ENCODE measurements around the gene NCOA5. TPM values are rescaled to one million over a fixed set of nuclear protein-coding genes. Genes with fewer than 3 reads are reported as not detected.
A peak's percentile ranks its signal among the peaks of the same experiment; 100 is the strongest.

NCOA5 gene
- total RNA-seq, 1 donor from 2014 or later: 19.4 TPM

DNA sequence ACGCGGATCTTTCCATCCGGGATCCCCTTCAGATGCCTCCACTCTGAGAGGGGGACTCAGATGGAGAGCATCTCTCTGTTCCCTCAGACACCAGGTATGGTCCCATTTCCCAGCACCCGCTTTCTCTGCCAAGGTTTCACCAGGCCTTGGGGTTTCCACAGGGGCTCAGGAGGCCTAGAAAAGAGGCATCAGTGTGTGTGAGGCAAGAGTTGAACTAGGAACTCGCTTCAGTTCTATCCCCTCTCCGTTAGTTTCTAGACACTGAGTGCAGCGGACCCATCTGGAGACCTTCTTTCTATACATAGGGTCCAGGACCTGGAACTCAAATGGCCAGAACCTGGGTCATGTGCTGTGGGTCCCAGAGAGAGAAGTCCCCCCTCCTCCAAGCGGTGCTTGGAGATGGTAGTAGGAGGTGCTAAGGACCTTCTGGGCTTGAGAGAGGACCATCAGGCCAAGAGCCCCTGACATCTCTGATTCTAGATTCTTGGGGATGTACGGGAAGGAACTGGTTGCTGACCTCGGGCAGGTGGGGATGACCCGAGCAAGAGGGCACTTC lies 58.7 kb downstream of the NCOA5 start:
- intact Hi-C loops (cut with DNase I): no loop called here
- DNase-seq (ENCODE audit: missing footprints) (no peak), ATAC-seq (no peak)

DNA sequence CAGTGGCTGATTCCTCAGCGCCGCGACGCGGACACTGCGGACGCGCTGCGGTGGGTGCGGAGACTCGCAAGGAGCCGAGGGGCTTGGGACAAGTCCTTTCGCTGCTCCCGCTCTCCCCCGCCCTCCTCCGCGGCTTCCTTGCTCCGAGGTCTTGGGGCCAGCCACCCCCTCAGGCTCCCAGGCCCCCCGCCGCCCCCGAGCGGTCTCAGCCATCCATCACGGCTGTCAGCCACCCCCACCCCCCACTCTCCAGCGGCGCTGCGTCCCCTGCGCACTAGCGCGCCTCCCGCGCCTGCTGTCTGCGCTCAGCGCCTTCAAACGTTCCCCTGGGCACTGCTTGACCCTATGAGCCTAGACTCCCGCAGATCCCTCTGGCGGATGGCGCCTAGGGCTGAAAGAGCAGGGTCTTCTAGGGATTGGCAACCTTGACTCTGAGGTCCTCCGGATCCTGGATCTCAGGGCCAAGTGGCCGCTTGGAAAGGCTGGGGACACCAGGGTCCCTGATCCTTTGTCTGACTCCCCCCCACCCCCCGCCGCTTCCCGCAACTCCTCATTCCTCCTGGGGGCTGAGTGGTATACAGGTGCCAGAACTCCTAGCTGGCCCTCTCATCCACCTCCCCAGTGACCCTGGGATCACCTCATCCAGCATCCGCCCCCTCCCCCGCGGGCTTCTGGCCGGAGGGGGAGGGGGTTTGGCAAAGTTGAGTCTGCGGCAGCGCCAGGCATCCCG lies 59.3 kb downstream of the NCOA5 start:
- intact Hi-C loops (cut with DNase I): no loop called here
- ATAC-seq (no peak), DNase-seq (ENCODE audit: missing footprints) (no peak)

DNA sequence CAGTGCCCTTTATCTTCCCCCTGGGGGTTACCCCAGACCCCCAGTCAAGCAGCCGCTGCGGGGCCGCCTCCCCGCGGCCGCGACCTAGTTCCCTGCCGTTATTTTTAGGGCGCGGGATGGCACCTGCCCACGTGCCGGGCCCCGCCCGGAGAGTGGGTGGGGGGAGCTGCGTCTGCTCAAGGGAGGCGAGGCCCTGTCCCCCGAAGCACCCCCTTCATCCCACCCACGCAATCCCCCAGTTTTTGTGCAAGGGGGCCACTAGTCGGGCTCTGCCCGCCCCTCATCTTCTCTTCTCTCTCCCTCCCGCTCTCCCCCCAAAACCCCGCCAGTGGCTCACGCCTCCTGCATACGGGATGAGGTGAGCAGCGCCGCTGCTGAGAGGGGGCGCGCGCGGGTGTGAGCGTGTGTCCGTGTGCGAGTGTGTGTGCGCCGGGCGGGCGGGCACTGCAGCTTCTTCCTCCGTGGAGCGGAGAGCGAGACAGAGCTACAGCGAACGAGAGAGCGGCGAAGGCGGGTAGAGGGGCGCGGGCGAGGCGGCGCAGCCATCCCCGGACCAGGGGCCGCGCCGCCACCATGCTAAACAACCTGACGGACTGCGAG lies 60.9 kb downstream of the NCOA5 start, which contains the start of gene SLC12A5:
Gene SLC12A5 (plus strand): TSS at position 444 of the 600 bp plus-strand sequence. CDS start 130 bp downstream, at position 574.
- intact Hi-C loops (cut with DNase I): loop anchor here (5.0 kb wide), 1 partner anchor 58 kb away; the partner anchor contains the start of gene NCOA5
- ATAC-seq (no peak), DNase-seq (ENCODE audit: missing footprints) (no peak)

DNA sequence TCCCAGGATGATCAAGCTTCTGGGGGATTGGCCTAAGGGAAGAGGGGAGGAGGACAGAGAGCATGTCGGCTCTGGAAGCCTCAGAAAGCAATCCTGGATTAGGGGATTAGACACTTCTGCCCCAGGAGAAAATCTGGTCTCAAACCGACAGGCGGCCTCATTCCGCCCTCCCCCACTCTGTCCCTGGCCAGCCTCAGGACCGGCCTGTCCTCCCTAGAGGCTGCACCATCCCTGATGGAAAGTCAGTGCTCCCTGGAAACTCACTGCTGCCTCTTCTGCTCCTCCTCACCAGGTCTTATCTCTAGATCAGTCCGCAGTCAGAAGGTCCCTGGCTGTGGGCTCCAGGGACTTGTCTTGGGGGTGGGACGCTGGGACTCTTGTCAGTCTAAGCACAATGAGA lies 61.7 kb downstream of the NCOA5 start:
- ATAC-seq: no peak
- intact Hi-C loops (cut with DNase I): loop anchor here (5.0 kb wide), 1 partner anchor 59 kb away; the partner anchor contains the start of gene NCOA5
- DNase-seq (ENCODE audit: missing footprints): no peak

DNA sequence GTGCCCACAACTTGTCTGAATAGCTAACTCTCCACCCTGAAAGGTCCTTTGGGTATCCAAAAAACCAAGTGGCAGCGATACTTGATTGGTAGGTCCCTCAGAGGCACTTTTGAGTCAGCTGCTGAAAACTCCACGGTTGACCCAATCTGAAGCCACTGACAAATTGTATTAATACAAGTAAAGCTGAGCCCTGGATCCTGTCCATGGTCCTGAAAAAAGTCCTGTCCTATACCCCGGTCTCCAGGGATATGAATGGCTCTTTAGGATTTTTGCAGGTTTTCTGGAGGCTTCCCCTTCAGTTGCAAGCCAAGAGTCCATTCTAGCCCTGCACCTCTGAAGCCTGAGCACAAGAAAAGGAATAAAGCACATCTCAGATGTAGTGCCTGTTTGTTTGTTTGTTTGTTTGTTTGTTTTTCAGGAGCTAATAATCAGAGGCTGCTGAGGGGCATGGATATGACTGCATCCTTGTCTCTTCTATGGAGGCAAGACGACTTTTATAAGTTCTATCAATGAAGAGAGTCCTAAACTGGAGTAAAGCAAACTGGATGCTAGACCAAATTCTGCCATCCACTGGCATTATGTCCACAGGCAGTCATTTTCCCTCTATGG lies 62.4 kb downstream of the NCOA5 start:
- ATAC-seq (no peak), DNase-seq (ENCODE audit: missing footprints) (no peak)
- intact Hi-C loops (cut with DNase I): loop anchor here (5.0 kb wide), 1 partner anchor 60 kb away; the partner anchor contains the start of gene NCOA5

DNA sequence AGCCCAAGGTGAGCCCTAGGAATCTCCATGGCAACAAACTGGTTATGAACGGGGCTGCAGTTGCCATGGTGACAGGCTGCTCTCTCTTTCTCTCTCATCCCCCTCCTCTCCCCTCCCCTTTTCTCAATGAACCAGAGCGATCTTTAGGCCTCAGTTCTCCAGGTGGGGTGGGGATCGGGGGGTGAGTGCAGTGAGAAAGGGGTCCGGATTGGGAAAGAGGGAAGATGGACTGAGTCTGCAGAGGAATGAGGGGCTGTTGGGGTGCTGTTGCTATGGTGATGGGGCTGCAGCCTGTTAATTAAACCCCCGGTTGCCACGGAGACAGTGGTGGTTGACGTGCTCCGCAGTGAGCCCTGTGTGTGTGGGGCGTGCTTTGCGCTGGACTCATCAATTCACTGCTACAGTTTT lies 64.4 kb downstream of the NCOA5 start:
- DNase-seq (ENCODE audit: missing footprints) (no peak), ATAC-seq (no peak)
- intact Hi-C loops (cut with DNase I): loop anchor here (5.0 kb wide), 1 partner anchor 62 kb away; the partner anchor contains the start of gene NCOA5

DNA sequence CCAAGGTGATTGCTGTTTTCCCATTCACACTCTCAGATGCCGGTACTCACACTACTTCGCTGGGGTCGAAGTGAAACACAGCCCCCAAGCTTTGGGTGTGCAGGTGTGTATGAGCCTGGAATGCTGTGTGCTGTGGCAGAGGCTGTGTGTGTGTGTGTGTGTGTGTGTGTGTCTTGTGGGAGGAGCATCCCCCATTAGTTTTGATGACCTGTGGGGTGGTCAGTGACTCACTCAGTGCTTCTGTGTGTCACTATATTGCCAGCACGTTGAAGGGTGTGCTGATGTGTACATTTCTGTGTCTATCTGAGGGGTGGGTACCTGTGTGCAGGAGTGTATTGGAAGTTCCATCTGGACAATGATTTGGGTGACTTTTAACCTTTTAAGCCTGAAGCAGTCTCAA lies 65.8 kb downstream of the NCOA5 start:
- ATAC-seq (no peak), DNase-seq (ENCODE audit: missing footprints) (no peak)
- intact Hi-C loops (cut with DNase I): loop anchor here (5.0 kb wide), 2 partner anchors 148 to 323 kb away; no protein-coding TSS in a partner anchor

DNA sequence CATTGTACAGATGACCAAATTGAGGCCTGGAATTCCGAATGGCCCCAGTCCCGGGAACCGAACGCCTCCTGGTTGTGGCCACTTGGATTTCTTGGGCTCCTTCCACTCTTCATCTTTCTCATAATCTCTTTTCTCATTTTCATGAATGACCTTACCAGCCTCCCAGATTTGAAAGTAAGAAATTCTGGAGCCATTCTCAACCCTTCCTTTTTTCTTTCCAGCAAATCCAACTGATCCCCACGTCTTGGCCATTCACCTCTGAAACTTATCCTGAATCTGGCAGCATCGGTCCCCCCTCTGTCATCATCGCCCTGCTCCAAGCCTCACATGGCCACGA lies 66.6 kb downstream of the NCOA5 start:
- ATAC-seq (no peak), DNase-seq (ENCODE audit: missing footprints) (no peak)
- intact Hi-C loops (cut with DNase I): loop anchor here (5.0 kb wide), 2 partner anchors 149 to 324 kb away; no protein-coding TSS in a partner anchor

DNA sequence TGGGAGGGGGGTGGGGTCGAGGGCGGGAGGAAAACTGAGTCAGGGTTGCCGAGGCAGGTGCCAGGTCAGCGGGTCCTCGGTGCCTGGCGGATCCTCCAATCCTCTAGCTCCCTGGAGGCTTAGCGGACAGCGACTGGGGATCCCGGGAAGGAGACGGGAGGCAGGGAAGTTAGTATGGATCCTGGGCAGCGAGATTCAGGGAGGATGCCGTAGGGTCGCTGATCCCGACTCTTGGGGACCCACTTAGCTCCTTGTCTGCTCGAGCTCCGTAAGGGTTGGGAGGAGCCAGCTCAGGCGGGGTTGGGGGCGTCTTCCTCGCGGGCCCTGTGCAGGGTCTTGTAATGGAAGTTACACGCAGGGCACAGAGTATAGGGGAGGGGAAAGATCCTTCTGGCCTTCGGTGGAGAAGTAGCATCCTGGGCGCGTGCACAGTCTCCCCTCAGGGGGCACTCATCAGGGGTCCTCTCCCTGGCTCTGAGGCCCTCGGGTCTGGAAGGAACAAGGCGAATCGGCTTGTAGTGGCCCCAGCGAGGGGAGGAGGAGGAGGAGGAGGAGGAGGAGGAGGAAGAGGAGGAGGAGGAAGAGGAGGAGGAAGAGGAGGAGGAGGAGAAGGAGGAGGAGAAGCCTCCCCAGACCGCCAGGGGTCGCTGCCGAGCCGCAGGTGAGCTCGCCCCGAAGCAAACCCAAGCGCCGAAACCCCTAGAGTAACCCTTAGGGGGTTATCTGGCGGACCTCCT lies 67.2 kb downstream of the NCOA5 start:
- DNase-seq (ENCODE audit: missing footprints) (no peak), ATAC-seq (peak; percentile 47)
- intact Hi-C loops (cut with DNase I): loop anchor here (5.0 kb wide), 2 partner anchors 150 to 325 kb away; no protein-coding TSS in a partner anchor

DNA sequence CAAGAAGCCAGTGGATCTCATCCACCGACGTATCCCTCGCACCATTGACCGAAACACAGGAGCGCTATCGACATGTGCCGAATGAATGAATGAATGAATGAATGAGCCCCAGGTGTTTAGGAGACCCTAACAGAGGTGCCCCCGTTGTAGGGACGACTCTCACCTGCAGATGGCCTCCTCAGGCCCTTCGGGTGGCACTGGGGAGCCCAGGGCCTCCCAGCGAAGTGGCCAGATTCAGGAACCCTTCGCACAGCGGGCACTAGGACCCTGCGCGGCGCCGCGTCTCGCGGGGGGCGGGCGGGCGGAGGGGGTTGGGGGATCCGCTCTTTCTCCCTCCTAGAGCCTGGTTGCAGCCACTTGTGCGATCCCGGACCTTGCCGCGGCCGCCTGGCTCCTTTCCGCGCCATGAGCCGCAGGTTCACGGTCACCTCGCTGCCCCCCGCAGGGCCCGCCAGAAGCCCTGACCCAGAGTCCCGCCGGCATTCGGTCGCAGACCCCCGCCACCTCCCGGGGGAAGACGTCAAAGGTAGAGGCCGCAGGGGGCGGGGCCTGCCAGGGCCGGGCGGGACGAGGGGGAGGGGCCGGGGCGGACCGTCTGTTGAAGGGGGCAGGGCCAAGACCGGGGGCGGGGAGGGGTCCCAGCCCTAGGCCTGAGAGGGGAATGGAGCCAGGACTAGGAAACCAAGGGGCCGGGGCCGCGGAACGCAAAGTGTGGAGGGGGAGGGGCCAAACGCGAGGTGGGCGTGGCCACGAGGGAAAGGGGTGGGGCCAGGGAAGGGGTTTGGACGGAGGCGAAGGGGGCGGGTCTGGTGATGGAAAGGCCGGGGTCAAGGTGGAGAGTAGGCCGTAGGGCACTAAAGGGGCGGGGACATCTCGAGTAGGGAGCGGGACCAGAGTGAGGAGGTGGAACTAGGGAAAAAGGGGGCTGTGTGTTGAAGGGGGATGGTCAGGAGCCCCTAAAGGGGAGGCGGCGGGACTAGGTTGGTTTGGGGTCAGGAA lies 68.1 kb downstream of the NCOA5 start:
- ATAC-seq (no peak), DNase-seq (ENCODE audit: missing footprints) (no peak)
- intact Hi-C loops (cut with DNase I): loop anchor here (5.0 kb wide), 2 partner anchors 151 to 326 kb away; no protein-coding TSS in a partner anchor

DNA sequence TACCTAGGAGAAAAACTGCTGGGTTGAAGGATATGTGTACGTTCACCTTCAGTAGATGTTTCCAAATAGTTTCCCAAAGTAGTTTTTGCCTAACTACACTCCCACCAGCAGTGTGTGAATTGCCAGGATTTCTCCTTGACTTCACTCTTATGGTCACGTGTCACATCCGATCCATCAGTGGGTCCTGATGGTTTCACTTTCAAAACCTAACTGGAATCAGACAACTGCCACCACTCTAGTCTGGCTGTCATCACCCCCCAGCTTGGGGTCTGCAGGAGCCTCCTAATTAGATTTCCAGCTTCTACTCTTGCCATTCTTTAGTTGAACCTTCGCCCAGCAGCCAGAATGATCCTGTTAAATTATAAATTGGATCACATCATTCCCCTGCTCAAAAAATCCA lies 69.2 kb downstream of the NCOA5 start:
- intact Hi-C loops (cut with DNase I): loop anchor here (5.0 kb wide), 2 partner anchors 152 to 327 kb away; no protein-coding TSS in a partner anchor
- no peak for DNase-seq (ENCODE audit: missing footprints)
- ATAC-seq: no peak

DNA sequence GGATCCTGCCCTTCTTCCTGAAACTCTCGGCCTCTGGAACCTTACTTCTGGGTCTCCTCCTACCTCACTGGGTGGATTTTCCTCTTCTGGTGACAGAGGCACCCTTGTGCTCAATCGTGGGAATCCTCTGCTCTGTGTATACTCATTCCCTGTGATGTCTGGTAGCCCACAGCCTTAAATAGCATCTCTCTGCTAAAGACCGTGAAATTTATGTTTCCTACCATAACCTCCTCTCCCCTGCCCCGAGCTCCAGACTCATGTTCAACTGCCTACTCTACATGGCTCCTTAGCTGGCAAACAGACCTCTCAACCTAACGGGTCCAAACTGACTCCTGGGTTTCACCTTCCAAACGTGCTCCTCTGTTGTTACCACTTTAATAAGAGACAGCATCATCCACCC lies 71.2 kb downstream of the NCOA5 start:
- ATAC-seq (no peak), DNase-seq (ENCODE audit: missing footprints) (no peak)
- intact Hi-C loops (cut with DNase I): no loop called here

DNA sequence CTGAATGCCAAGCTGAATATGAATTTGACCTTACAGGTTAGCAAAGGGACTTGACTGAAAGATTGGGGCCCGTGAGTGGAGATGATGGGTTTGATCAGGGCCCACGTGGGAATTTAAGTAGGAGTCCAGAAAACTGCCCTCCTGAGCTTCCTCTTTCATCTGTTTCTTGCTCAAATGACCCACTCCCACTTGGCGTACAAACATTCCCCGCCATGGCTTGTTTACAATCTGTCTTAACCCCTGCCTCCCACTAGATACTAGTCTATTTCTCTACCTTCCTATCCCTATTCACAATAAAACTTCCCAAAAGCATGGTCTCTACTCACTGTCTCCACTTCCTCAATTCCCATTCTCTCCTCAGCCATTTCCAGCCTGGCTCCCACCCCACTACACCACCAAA lies 71.7 kb downstream of the NCOA5 start:
- intact Hi-C loops (cut with DNase I): no loop called here
- DNase-seq (ENCODE audit: missing footprints) (no peak), ATAC-seq (no peak)

DNA sequence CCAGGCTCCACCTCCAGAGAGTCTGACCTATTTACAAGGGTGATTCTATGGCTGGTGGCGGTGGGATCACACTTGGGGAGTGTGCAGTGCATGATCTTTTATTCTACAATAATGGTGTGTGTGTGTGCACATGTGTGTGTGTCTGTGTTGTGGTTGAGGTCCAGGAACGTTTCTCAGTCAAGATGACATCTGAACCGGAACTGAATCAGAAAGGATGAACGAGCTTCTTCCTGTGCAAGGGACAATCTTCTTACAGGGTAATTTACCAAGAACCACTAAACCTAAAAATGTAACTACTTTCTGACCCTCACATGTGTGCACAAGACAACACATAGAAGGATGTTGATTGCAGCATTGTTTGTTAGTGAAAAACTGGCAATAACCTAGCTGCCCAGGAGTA lies 72.5 kb downstream of the NCOA5 start:
- intact Hi-C loops (cut with DNase I): no loop called here
- no peak for DNase-seq (ENCODE audit: missing footprints)
- ATAC-seq: no peak

DNA sequence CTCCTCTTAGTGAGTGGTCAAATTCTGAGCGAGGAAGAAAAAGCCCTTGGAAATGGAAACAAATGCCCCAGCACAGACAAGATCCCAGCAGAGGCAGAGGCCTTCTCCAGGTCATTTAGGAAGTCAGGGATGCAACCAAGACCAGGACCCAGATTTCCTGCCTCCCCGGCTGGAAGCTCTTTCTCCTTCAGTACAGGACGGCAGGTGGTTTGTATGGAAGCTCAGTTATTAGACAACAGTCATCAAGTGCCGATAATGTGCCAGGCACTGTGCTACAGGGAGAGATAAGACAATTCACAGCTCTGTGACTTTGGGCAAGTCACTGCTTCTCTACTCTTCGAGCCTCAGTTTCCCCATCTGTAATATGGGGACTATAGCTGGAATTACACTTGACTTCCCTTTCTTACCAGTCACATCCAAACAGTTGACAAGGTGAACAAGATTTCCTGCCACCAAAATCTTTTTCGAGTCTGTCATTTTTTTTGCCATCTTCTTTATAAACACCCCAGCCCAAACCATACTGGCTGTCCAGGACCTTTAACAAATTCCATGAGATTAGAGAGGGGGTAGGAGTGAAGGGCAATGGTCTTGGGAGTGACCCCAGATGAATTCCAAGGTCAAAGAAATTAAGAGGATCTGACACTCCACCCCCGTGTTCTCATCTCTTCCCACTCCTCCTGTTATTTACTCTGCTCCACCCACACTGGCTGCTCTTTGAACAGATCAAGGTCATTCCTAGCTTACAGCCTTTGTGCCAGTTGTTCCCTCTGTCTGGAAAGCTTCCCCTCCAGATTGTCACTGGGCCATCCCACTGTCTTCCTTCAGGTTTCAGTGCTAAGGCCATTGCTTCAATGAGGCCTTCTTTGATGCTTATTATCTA lies 75.0 kb downstream of the NCOA5 start:
- no peak for DNase-seq (ENCODE audit: missing footprints)
- ATAC-seq: no peak
- intact Hi-C loops (cut with DNase I): no loop called here

DNA sequence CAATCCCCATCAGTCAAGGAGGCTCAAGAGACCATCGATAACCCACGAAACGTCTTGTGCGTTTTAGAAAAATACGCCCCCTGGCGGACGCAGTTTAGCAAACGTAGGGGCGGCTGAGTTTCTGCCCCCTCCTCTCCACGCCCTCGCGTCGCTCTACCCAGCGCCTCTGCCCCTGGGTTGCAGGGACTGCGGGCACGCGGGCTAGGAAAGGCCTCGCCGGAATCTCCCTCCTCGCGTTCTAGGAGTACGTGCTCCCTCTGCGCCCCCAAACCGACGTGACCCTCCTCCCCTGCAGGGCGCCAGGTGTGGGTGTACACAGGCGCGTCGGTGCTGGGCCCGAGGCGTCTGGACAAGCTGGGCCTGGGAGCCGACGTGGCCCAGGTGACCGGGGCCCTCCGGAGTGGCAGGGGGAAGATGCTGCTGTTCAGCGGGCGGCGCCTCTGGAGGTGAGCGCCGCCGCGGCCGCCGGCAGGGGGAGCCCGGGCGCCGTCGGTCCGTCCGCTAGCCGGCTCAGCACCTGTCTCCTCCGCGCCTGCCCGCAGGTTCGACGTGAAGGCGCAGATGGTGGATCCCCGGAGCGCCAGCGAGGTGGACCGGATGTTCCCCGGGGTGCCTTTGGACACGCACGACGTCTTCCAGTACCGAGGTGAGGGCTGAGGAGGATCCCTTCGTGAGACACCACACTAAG lies 75.8 kb downstream of the NCOA5 start:
- ATAC-seq: peak; percentile 58
- DNase-seq (ENCODE audit: missing footprints): no peak
- intact Hi-C loops (cut with DNase I): no loop called here

Measured in Right ventricle myocardium inferior (tissue), 1 donor.